GM12878 (cell line): ENCODE data around the gene SVEP1. TPM values are rescaled to one million over a fixed set of nuclear protein-coding genes. Genes with fewer than 3 reads are reported as not detected.

Experiments
- ATAC-seq: fragments of 200-7000 bp; cut with Tn5 transposase; 3 replicates; pipeline ENCODE4 v1.9.1; 2020; ENCODE audit warnings: mild to moderate bottlenecking, moderate library complexity
- BruUV-seq: library from RNA; stranded (reverse); fragments of 400-500 nt; replicated peaks from 2 replicates; lab custom pipeline; 2021; lab: Mats Ljungman, UMichigan
- CTCF ChIA-PET: fragments of 300-600 bp; sonication (Branson Sonifier 250); formaldehyde crosslinking; extraction: SDS; loops from one replicate; lab custom pipeline; 2021; ENCODE audit warnings: inconsistent platforms; lab: Yijun Ruan, JAX
- POLR2A ChIA-PET: fragments of 350-600 bp; formaldehyde crosslinking; extraction: SDS; loops from one replicate; lab custom pipeline; 2021; ENCODE audit warnings: inconsistent platforms; lab: Charles Lee
- RAD21 ChIA-PET: fragments of 300-600 bp; sonication (Branson Sonifier 250); formaldehyde crosslinking; loops from one replicate; lab custom pipeline; 2023; ENCODE audit warnings: antibody characterized with exemption; ENCODE audit not compliant: unreplicated experiment; lab: Charles Lee
- SMC1A ChIA-PET: fragments of 300-600 bp; sonication (Branson Sonifier 250); formaldehyde crosslinking; loops from one replicate; lab custom pipeline; 2023; ENCODE audit not compliant: unreplicated experiment, uncharacterized antibody; lab: Charles Lee
- DNase-seq: peaks from one replicate; pipeline ENCODE4 v3.0.0-alpha.2; 2011; ENCODE audit warnings: low read depth, low spot score
- FAIRE-seq: peaks from 3 replicates; lab custom pipeline; 2011; peaks lifted over from hg19 to GRCh38; lab: Jason Lieb, UNC
- H2AFZ ChIP-seq: 2 replicates; pipeline ENCODE4 v1.6.0; 2011; ENCODE audit warnings: low read depth, low read length, control low read depth; ENCODE audit not compliant: control insufficient read depth
- H3K27ac ChIP-seq: 2 replicates; pipeline ENCODE4 v1.5.1; 2011; ENCODE audit warnings: control low read depth; ENCODE audit not compliant: control insufficient read depth, insufficient read depth
- H3K27me3 ChIP-seq, 2 experiments: replicated peaks in 1 of 2; 2 replicates each; pipeline versions ENCODE4 v1.6.0 to v1.6.1; 2011; ENCODE audit warnings: low read length in 1 of 2; ENCODE audit not compliant: control insufficient read depth in 2 of 2, insufficient read depth in 2 of 2
- H3K36me3 ChIP-seq, 2 experiments: 2 replicates each; pipeline ENCODE4 v1.5.1; 2011; ENCODE audit warnings: low read length in 1 of 2; ENCODE audit not compliant: control insufficient read depth in 2 of 2, insufficient read depth in 2 of 2
- H3K4me1 ChIP-seq: 2 replicates; pipeline ENCODE4 v1.6.1; 2011; ENCODE audit warnings: mild to moderate bottlenecking, low read length, moderate library complexity, mixed read lengths; ENCODE audit not compliant: control insufficient read depth, insufficient read depth
- H3K4me2 ChIP-seq: 2 replicates; pipeline ENCODE4 v1.6.0; 2011; ENCODE audit warnings: control low read depth; ENCODE audit not compliant: control insufficient read depth, insufficient read depth
- H3K4me3 ChIP-seq: fragments of 200-600 bp; sonication (generic); 2 replicates; pipeline ENCODE4 v1.5.1; 2016
- H3K79me2 ChIP-seq: 2 replicates; pipeline ENCODE4 v1.6.0; 2011; ENCODE audit warnings: low read length; ENCODE audit not compliant: control insufficient read depth, insufficient read depth
- H3K9ac ChIP-seq: 2 replicates; pipeline ENCODE4 v1.8.0; 2011; ENCODE audit warnings: low read length, control low read depth, mixed read lengths; ENCODE audit not compliant: control insufficient read depth, insufficient read depth
- H3K9me3 ChIP-seq: replicated peaks from 3 replicates; pipeline ENCODE4 v1.5.1; 2011; ENCODE audit warnings: mild to moderate bottlenecking, low read length; ENCODE audit not compliant: control insufficient read depth, insufficient read depth
- H4K20me1 ChIP-seq: 2 replicates; pipeline ENCODE4 v1.6.0; 2011; ENCODE audit not compliant: control insufficient read depth, insufficient read depth
- BACH1 ChIP-seq: fragments of 450-650 bp; IDR thresholded peaks from 2 replicates; pipeline ENCODE4 v1.6.1; 2017; ENCODE audit warnings: mild to moderate bottlenecking, borderline replicate concordance
- CHD2 ChIP-seq: IDR thresholded peaks from 2 replicates; pipeline ENCODE4 v1.6.1; 2011; ENCODE audit warnings: low read depth, low read length, improper control_type of control experiment, borderline replicate concordance
- EP300 ChIP-seq, 2 experiments: fragments of 150-350 bp in 1 of 2; IDR thresholded peaks; 2 replicates each; pipeline ENCODE4 v1.6.1; 2011 to 2012; ENCODE audit warnings: low read depth in 2 of 2, low read length in 2 of 2, borderline replicate concordance in 1 of 2, improper control_type of control experiment in 1 of 2, inconsistent platforms in 1 of 2; ENCODE audit not compliant: control insufficient read depth in 1 of 2
- MYB ChIP-seq: fragments of 150-350 bp; IDR thresholded peaks from 2 replicates; pipeline ENCODE4 v1.6.1; 2014; ENCODE audit warnings: mild to moderate bottlenecking, low read depth, low read length, borderline replicate concordance
- POU2F2 ChIP-seq: IDR thresholded peaks from 3 replicates; pipeline ENCODE4 v1.6.1; 2011; ENCODE audit warnings: low read depth, mild to moderate bottlenecking, low read length, borderline replicate concordance
- RELA ChIP-seq: fragments of 450-650 bp; IDR thresholded peaks from 2 replicates; pipeline ENCODE4 v1.8.0; 2014; ENCODE audit warnings: borderline replicate concordance; ENCODE audit not compliant: partially characterized antibody
- RFX5 ChIP-seq: IDR thresholded peaks from 2 replicates; pipeline ENCODE4 v1.6.1; 2011; ENCODE audit warnings: low read depth, low read length, improper control_type of control experiment
- SP1 ChIP-seq: IDR thresholded peaks from one replicate; pipeline ENCODE4 v1.6.1; 2011; ENCODE audit warnings: low read depth, low read length
- STAT1 ChIP-seq: fragments of 450-650 bp; conservative IDR thresholded peaks from 2 replicates; pipeline ENCODE4 v1.6.1; 2014; ENCODE audit warnings: antibody characterized with exemption, mild to moderate bottlenecking
- ZBED1 ChIP-seq: IDR thresholded peaks from 2 replicates; pipeline ENCODE4 v1.6.1; 2016; ENCODE audit warnings: borderline replicate concordance
- ZBTB4 ChIP-seq: fragments of 450-650 bp; formaldehyde crosslinking; IDR thresholded peaks from 2 replicates; pipeline ENCODE4 v1.4.0; 2022; ENCODE audit warnings: mild to moderate bottlenecking, moderate library complexity
- ZNF217 ChIP-seq: fragments of 450-650 bp; IDR thresholded peaks from 2 replicates; pipeline ENCODE4 v1.6.1; 2017; ENCODE audit warnings: antibody characterized with exemption, mild to moderate bottlenecking
- WGBS: methylation state at CpG from one replicate; pipeline ENCODE4 v1.1.6; 2016; ENCODE audit warnings: low lambda C conversion rate; ENCODE audit not compliant: insufficient replicate concordance, insufficient coverage; ENCODE audit errors: missing lambda C conversion rate; 5-methylcytosine and 5-hydroxymethylcytosine counted together
- in situ Hi-C: fragments of 300-500 bp; cut with MboI; formaldehyde crosslinking; loops from 9 replicates; pipeline ENCODE4 v1.14.3; 2018; ENCODE audit warnings: mixed read lengths
- intact Hi-C: fragments of 100-400 bp; cut with micrococcal nuclease; formaldehyde crosslinking; loops from one replicate; pipeline ENCODE4 v1.14.2; 2022; ENCODE audit not compliant: unreplicated experiment
- polyA plus RNA-seq, 11 experiments: library from polyadenylated mRNA; depleted of rRNA in 4 of 11; unstranded in 6 of 11; stranded (reverse) in 5 of 11; fragments of >200 nt; fragmentation: Nextera tagmentation in 4 of 11; fragmentation: Illumina TruSeq in 1 of 11; extraction: Ambion mirVana in 4 of 11; extraction: Trizol in 1 of 11; gene quantifications; 1 replicate in 1 of 11; 2 replicates in 10 of 11; pipeline versions ENCODE4 v1.2.1 to v1.2.3, GENCODE V29; 2011 to 2016; ENCODE audit warnings: inconsistent platforms in 2 of 11, missing spikeins in 2 of 11, low read depth in 1 of 11
- total RNA-seq, 4 experiments: library from RNA; depleted of rRNA in 3 of 4; stranded (reverse); fragments of >200 nt in 3 of 4; fragmentation: Illumina TruSeq in 1 of 4; extraction: Trizol in 1 of 4; gene quantifications; 2 replicates each; pipeline versions ENCODE4 v1.2.1 to v1.2.3, GENCODE V29; 2013 to 2021

The SVEP1 gene
- total and polyA plus RNA-seq, 10 of the 15 experiments (the other 5 are each of a cell fraction or from before 2014, with no cell fraction given): under 0.01 to 0.05 (median 0.01) TPM; not detected in 5

- TF ChIP-seq ZBED1 (no peak), BACH1 (no peak)
- TF ChIP-seq, all 136 proteins: peak for 0
These were observed 1.3 kb upstream of the SVEP1 start (continued) for GRCh38 chr9:110580850-110581249.

- no peaks in the 10 kb centered on the region for H3K36me3 ChIP-seq
- ATAC-seq: no peak
- RAD21 ChIA-PET: no interaction called here
- H2AFZ ChIP-seq: no peak overlapping the region
- no peak for DNase-seq
- SMC1A ChIA-PET: no interaction called here
- H3K4me1 ChIP-seq: no peaks in the 10 kb centered on the region
- BruUV-seq: no TSS peak
- WGBS: 6% methylated on average over 12 of the region's 13 CpGs
- H3K4me2 ChIP-seq: no peak overlapping the region
- H3K9me3 ChIP-seq: no peaks in the 10 kb centered on the region; the same call in 2 of the 3 replicates
- in situ Hi-C loops (no loop called here), intact Hi-C loops (no loop called here)
- CTCF ChIA-PET: no interaction called here
- H3K9ac ChIP-seq: no peak overlapping the region
- no peak for FAIRE-seq
- H3K79me2 ChIP-seq: no peaks in the 10 kb centered on the region
- no peak overlapping the region for H3K4me3 ChIP-seq
- no peaks in the 10 kb centered on the region for H4K20me1 ChIP-seq
- peaks cover 8 to 9% of the 10 kb centered on the region in 2 experiments for H3K27me3 ChIP-seq
- TF ChIP-seq SP1: no peak
- no peak for TF ChIP-seq STAT1
- TF ChIP-seq RELA: no peak
- TF ChIP-seq ZNF217: no peak
- POLR2A ChIA-PET: no interaction called here
- no peak overlapping the region for H3K27ac ChIP-seq
These were observed 300 bp upstream of the SVEP1 start for GRCh38 chr9:110579862-110580219.

- Histone ChIP-seq H3K27ac (no peak overlapping the region), H3K4me1 (no peaks in the 10 kb centered on the region), H3K9ac (no peak overlapping the region), H3K9me3 (no peaks in the 10 kb centered on the region; the same call in 2 of the 3 replicates), H3K4me3 (no peak overlapping the region), H3K4me2 (no peak overlapping the region), H2AFZ (no peak overlapping the region), H3K36me3 (no peaks in the 10 kb centered on the region), H3K79me2 (no peaks in the 10 kb centered on the region), H4K20me1 (no peaks in the 10 kb centered on the region), H3K27me3 (peaks cover 8 to 9% of the 10 kb centered on the region in 2 experiments)
- DNase-seq: no peak
- no TSS peak for BruUV-seq
- 40% methylated on average over 22 of the region's 22 CpGs for WGBS
- CTCF ChIA-PET: no interaction called here
- in situ Hi-C loops: no loop called here
- intact Hi-C loops: no loop called here
- SMC1A ChIA-PET: no interaction called here
- no peak for FAIRE-seq
- POLR2A ChIA-PET: no interaction called here
- no peak for ATAC-seq
- RAD21 ChIA-PET: no interaction called here
- no peak for TF ChIP-seq CHD2
- TF ChIP-seq ZBTB4: no peak
- TF ChIP-seq POU2F2: no peak
- no peak for TF ChIP-seq EP300 (IDR thresholded peaks at IDR 0.05; ENCODE audit: borderline replicate concordance in 1 of 2, control insufficient read depth in 1 of 2, low read depth in 2 of 2, low read length in 2 of 2)
- no peak for TF ChIP-seq RFX5
- TF ChIP-seq MYB: no peak
These were observed 937 bp downstream of the SVEP1 start for GRCh38 chr9:110578575-110579033.
